ENCODE measurements around the gene SPEM1.

DNA sequence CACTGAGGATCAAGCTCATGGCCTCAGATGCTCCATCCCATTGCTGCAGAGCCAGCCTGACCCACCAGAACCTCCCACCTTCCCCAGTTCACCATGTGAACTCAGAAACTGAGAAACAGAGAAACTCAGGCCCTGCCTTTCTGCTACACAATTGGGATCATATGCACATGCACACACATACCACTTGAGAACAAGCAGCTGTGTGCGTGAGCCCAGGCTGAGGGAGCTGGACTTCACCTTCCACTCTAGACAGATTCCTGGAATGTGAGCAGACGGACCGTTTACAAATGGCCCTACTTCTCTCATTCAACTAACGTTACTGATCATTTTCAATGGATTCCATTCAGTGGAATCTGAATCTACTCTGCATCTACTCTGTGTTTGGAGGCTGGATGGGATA, 3.6 kb downstream of the SPEM1 start:
- TF ChIP-seq EZH2 (IDR thresholded peaks at IDR 0.05; ENCODE audit: borderline replicate concordance, insufficient read depth, low read depth, low read length, poor library complexity, severe bottlenecking), result no peak
- TF ChIP-seq, protein P1, sequence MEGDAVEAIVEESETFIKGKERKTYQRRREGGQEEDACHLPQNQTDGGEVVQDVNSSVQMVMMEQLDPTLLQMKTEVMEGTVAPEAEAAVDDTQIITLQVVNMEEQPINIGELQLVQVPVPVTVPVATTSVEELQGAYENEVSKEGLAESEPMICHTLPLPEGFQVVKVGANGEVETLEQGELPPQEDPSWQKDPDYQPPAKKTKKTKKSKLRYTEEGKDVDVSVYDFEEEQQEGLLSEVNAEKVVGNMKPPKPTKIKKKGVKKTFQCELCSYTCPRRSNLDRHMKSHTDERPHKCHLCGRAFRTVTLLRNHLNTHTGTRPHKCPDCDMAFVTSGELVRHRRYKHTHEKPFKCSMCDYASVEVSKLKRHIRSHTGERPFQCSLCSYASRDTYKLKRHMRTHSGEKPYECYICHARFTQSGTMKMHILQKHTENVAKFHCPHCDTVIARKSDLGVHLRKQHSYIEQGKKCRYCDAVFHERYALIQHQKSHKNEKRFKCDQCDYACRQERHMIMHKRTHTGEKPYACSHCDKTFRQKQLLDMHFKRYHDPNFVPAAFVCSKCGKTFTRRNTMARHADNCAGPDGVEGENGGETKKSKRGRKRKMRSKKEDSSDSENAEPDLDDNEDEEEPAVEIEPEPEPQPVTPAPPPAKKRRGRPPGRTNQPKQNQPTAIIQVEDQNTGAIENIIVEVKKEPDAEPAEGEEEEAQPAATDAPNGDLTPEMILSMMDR (IDR thresholded peaks at IDR 0.05), result no peak

All from B cell (primary cell).